Measurements from ENCODE around the gene SH3YL1.
A peak's percentile ranks its signal among the peaks of the same experiment; 100 is the strongest.

SH3YL1 gene, protein sequence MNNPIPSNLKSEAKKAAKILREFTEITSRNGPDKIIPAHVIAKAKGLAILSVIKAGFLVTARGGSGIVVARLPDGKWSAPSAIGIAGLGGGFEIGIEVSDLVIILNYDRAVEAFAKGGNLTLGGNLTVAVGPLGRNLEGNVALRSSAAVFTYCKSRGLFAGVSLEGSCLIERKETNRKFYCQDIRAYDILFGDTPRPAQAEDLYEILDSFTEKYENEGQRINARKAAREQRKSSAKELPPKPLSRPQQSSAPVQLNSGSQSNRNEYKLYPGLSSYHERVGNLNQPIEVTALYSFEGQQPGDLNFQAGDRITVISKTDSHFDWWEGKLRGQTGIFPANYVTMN

DNA sequence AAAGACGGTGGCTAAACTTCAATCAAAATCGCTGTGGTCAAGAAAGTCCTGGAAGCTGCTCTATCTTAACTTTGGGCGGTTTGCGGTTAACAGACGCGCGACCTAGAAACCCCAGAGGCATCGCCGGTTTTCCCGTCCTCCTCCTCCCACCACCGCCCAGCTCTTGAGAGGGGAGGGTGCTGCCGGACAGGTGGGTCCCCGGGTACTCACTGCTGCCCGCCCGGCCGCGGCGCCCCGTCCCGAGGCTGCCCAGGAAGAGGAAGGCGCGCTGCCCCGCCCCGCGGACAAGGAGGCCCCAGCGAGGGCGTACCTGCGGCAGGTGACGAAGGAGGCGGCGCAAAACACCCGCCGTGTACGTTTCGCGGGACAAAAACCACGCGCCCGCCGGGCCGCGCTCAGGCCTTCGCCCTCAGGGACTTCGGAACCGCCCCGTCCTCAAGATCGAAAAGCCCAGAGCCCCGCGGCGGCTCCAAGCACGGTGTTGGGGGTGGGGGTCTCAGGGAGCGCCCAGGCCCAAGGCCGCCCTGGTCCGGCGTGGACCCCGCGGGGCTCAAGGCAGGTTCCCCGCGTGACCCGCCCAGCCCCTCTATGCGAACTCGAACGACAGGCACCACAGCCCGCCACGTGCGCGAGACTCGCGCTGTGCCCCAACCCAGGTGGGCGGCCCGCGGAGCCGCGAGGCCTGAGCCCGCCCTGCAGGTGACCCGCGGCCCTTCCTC lies at the start of gene SH3YL1:
TSS of gene SH3YL1 (minus strand) at position 259 of the 719 bp plus-strand sequence. CDS start at position 211, 48 bp downstream.
- Histone ChIP-seq H3K4me1 (peaks cover 0 to 27% (median 11%) of the 10 kb centered on the region in 4 donors), H3K27ac (peak within 1 kb of the TSS; percentile 76 to 80), H3K4me3 (peak within 1 kb of the TSS; percentile 77 to 87), H3K27me3 (no peaks in the 10 kb centered on the region), H3K36me3 (peaks cover 0 to 10% (median 0%) of the 10 kb centered on the region in 3 donors), H3K9me3 (no peaks in the 10 kb centered on the region)
- no peak for DNase-seq
- intact Hi-C loops (cut with DNase I; ENCODE audit: low total_unique reads): no loop called here
- TF ChIP-seq CTCF (IDR thresholded peaks at IDR 0.05): no peak

- H3K36me3 ChIP-seq: no peaks in the 10 kb centered on the region
- H3K27ac ChIP-seq: no peak overlapping the region
- no peak for DNase-seq
- intact Hi-C loops (cut with DNase I; ENCODE audit: low total_unique reads): no loop called here
- H3K4me3 ChIP-seq: no peak overlapping the region
- TF ChIP-seq CTCF (IDR thresholded peaks at IDR 0.05): no peak
- peaks cover 0 to 6% of the 10 kb centered on the region in 2 donors for H3K27me3 ChIP-seq
- no peaks in the 10 kb centered on the region for H3K9me3 ChIP-seq
- H3K4me1 ChIP-seq: no peaks in the 10 kb centered on the region
Measured at GRCh38 chr2:310994-311393, 47.2 kb upstream of the SH3YL1 start.

GRCh38 chr2:309954-310510 lies 46.2 kb upstream of the SH3YL1 start:
- Histone ChIP-seq H3K4me3 (no peak overlapping the region), H3K27ac (no peak overlapping the region), H3K27me3 (peaks cover 0 to 6% of the 10 kb centered on the region in 2 donors), H3K9me3 (no peaks in the 10 kb centered on the region), H3K4me1 (no peaks in the 10 kb centered on the region), H3K36me3 (no peaks in the 10 kb centered on the region)
- intact Hi-C loops (cut with DNase I; ENCODE audit: low total_unique reads): no loop called here
- DNase-seq: no peak
- TF ChIP-seq CTCF (IDR thresholded peaks at IDR 0.05): no peak

DNA sequence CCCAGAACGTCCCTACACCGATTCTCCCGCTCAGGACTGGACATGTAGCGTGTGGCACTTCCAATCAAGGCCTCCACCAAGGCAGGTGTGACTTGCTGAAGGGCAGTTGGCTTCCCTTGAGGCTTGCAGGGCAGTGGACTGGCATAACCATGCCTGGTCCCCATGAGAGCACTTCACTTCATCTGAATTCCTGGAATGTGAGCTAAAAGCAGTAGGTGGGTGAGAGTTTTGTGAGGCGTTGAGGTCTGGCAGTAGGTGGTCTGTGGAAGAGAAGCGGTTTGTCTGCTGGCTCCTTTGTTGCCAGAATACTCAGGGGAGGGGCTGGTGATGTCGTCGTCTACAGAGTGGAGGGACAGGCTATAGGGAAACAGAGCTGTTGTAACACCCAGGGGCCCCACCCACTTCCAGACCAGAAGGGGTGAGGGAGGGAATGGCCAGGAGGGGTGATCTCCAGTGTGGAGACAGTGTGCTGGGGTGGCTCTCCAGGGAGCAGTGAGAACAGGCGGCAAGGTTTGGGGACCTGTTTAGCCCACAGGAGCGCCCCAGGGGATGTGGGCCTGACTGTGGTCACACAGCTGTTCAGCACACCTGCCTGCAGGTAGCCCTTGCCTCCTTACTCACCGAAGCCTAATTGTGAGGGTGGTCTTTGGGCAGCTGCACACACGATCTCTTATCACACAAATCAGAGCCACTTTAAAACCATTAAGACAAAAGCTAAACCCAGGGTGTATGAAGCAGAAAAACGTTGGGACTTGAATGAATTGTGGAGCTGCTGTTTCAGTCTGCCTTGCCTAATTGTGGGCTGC lies 45.5 kb upstream of the SH3YL1 start:
- H3K4me1 ChIP-seq: no peaks in the 10 kb centered on the region
- no peak for DNase-seq
- no peak overlapping the region for H3K4me3 ChIP-seq
- intact Hi-C loops (cut with DNase I; ENCODE audit: low total_unique reads): no loop called here
- no peak overlapping the region for H3K27ac ChIP-seq
- no peaks in the 10 kb centered on the region for H3K9me3 ChIP-seq
- TF ChIP-seq CTCF (IDR thresholded peaks at IDR 0.05): no peak
- H3K36me3 ChIP-seq: no peaks in the 10 kb centered on the region
- peaks cover 0 to 5% of the 10 kb centered on the region in 2 donors for H3K27me3 ChIP-seq

DNA sequence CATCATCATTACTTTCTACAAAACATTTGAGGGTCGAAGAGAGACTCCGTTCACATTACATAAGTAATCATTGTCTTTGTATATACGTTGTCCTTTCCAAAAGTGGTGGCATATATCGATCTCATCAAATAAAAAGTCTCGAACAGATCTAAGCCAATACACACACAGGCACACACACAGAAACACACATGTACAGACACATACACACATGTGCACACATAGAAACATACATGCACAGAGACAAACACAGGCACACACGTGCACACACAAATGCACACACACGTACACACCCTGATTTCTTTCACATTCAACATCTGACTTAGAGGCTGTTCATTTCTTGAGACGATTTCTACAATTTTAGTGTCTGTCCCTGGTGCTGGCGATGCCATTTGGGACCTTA lies 41.5 kb upstream of the SH3YL1 start:
- intact Hi-C loops (cut with DNase I; ENCODE audit: low total_unique reads): no loop called here
- Histone ChIP-seq H3K27ac (no peak overlapping the region), H3K9me3 (peaks cover 0 to 8% (median 0%) of the 10 kb centered on the region in 3 donors), H3K27me3 (no peaks in the 10 kb centered on the region), H3K36me3 (no peaks in the 10 kb centered on the region), H3K4me3 (no peak overlapping the region), H3K4me1 (no peaks in the 10 kb centered on the region)
- no peak for TF ChIP-seq CTCF (IDR thresholded peaks at IDR 0.05)
- DNase-seq: no peak

Measured in tibial artery (tissue), 4 donors.